Caco-2 (cell line): Measurements from ENCODE around the gene DSCAM. TPM values are rescaled to one million over a fixed set of nuclear protein-coding genes. Genes with fewer than 3 reads are reported as not detected.

ENCODE experiments used
- BruUV-seq: library from RNA; stranded (reverse); fragments of 400-500 nt; replicated peaks from 2 replicates; lab custom pipeline; 2021; lab: Mats Ljungman, UMichigan
- CTCF ChIA-PET: fragments of 300-600 bp; sonication (Branson Sonifier 250); formaldehyde crosslinking; loops from one replicate; lab custom pipeline; 2022; ENCODE audit warnings: antibody characterized with exemption; lab: Charles Lee
- POLR2A ChIA-PET: fragments of 300-600 bp; sonication (Branson Sonifier 250); formaldehyde crosslinking; loops from one replicate; lab custom pipeline; 2022; ENCODE audit warnings: antibody characterized with exemption; lab: Charles Lee
- DNase-seq, 2 experiments: peaks; one replicate each; pipeline versions ENCODE4 v3.0.0 to v3.0.0-alpha.2; 2020 to 2022
- H3K27me3 ChIP-seq: replicated peaks from 2 replicates; pipeline ENCODE4 v1.6.0; 2011; ENCODE audit warnings: low read length; ENCODE audit not compliant: control insufficient read depth, insufficient read depth
- H3K36me3 ChIP-seq: 2 replicates; pipeline ENCODE4 v1.5.1; 2011; ENCODE audit warnings: low read length; ENCODE audit not compliant: control insufficient read depth, insufficient read depth
- H3K4me1 ChIP-seq: fragments of 250-450 bp; sonication (Bioruptor Pico); 2 replicates; pipeline ENCODE4 v1.5.1; 2020; ENCODE audit warnings: mild to moderate bottlenecking
- H3K4me3 ChIP-seq: 2 replicates; pipeline ENCODE4 v1.5.1; 2011; ENCODE audit warnings: low read depth, mild to moderate bottlenecking, control low read depth, low read length
- H3K9me3 ChIP-seq: fragments of 250-450 bp; sonication (Bioruptor Pico); 2 replicates; pipeline ENCODE4 v1.5.1; 2020; ENCODE audit warnings: mild to moderate bottlenecking, moderate library complexity
- H3K27ac Mint-ChIP-seq: one replicate; pipeline ENCODE4 v1.8.0; 2022; ENCODE audit warnings: mixed read lengths; ENCODE audit not compliant: unreplicated experiment
- H3K27me3 Mint-ChIP-seq: one replicate; pipeline ENCODE4 v1.8.0; 2022; ENCODE audit warnings: mixed read lengths; ENCODE audit not compliant: insufficient read depth, unreplicated experiment
- H3K36me3 Mint-ChIP-seq: one replicate; pipeline ENCODE4 v1.8.0; 2022; ENCODE audit warnings: mild to moderate bottlenecking, mixed read lengths; ENCODE audit not compliant: insufficient read depth, unreplicated experiment
- H3K4me1 Mint-ChIP-seq: one replicate; pipeline ENCODE4 v1.8.0; 2022; ENCODE audit warnings: low read depth, mixed read lengths; ENCODE audit not compliant: unreplicated experiment
- H3K4me3 Mint-ChIP-seq: one replicate; pipeline ENCODE4 v1.8.0; 2022; ENCODE audit warnings: mild to moderate bottlenecking, moderate library complexity, mixed read lengths; ENCODE audit not compliant: unreplicated experiment
- H3K9me3 Mint-ChIP-seq: one replicate; pipeline ENCODE4 v1.8.0; 2022; ENCODE audit warnings: mixed read lengths; ENCODE audit not compliant: unreplicated experiment
- CTCF ChIP-seq, 2 experiments: fragments of 200-600 bp in 1 of 2; IDR thresholded peaks; 1 replicate in 1 of 2; 2 replicates in 1 of 2; pipeline versions ENCODE4 v1.5.1 to v1.8.0; 2011 to 2022; ENCODE audit warnings: antibody characterized with exemption in 1 of 2, control low read depth in 1 of 2, inconsistent platforms in 1 of 2, low read depth in 1 of 2, low read length in 1 of 2, mild to moderate bottlenecking in 1 of 2, moderate library complexity in 1 of 2; ENCODE audit not compliant: insufficient read depth in 1 of 2, severe bottlenecking in 1 of 2, unreplicated experiment in 1 of 2
- intact Hi-C: fragments of 100-400 bp; cut with micrococcal nuclease; formaldehyde crosslinking; loops from one replicate; pipeline ENCODE4 v1.10.0; 2022; ENCODE audit not compliant: unreplicated experiment
- total RNA-seq: library from RNA; stranded (reverse); gene quantifications from 2 replicates; pipeline ENCODE4 v1.2.3, GENCODE V29; 2022

Gene DSCAM
- total RNA-seq, 1 experiment from 2014 or later: not detected

GRCh38 chr21:40769231-40769630 lies 77.7 kb downstream of the DSCAM start:
- no peak for DNase-seq
- ChIA-PET POLR2A (no interaction called here), CTCF (no interaction called here)
- Histone ChIP-seq H3K9me3 (no peaks in the 10 kb centered on the region), H3K36me3 (no peaks in the 10 kb centered on the region), H3K4me1 (no peaks in the 10 kb centered on the region), H3K4me3 (no peak overlapping the region), H3K27me3 (no peaks in the 10 kb centered on the region)
- TF ChIP-seq CTCF (IDR thresholded peaks at IDR 0.05; ENCODE audit: insufficient read depth in 1 of 2, low read depth in 1 of 2, low read length in 1 of 2, severe bottlenecking in 1 of 2, unreplicated experiment in 1 of 2): no peak
- no TSS peak for BruUV-seq
- no peaks in the 10 kb centered on the region for H3K9me3 Mint-ChIP-seq
- intact Hi-C loops: no loop called here
- no peaks in the 10 kb centered on the region for H3K36me3 Mint-ChIP-seq
- no peak overlapping the region for H3K27ac Mint-ChIP-seq
- no peak overlapping the region for H3K4me3 Mint-ChIP-seq
- no peaks in the 10 kb centered on the region for H3K4me1 Mint-ChIP-seq
- H3K27me3 Mint-ChIP-seq: peaks cover 25% of the 10 kb centered on the region

DNA sequence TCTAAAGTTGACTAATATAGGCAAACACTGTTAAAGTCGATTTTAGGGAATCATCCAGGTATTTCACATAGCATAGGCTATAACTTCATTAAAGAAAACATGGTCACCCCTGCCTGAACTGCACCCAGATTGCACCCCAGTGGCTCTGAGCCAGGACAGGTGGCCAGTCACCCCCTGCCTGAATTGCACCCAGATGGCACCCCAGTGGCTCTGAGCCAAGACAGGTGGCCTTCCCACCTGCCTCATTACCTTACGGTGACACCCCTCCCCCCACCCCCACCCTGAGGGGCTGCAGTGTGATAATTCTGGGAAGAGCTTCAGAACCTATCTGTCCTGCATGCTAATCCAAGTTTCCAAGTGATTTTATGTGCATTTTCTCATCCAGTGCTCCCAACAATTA lies 78.9 kb downstream of the DSCAM start:
- H3K9me3 ChIP-seq: no peaks in the 10 kb centered on the region
- no peaks in the 10 kb centered on the region for H3K9me3 Mint-ChIP-seq
- H3K4me3 ChIP-seq: no peak overlapping the region

DNA sequence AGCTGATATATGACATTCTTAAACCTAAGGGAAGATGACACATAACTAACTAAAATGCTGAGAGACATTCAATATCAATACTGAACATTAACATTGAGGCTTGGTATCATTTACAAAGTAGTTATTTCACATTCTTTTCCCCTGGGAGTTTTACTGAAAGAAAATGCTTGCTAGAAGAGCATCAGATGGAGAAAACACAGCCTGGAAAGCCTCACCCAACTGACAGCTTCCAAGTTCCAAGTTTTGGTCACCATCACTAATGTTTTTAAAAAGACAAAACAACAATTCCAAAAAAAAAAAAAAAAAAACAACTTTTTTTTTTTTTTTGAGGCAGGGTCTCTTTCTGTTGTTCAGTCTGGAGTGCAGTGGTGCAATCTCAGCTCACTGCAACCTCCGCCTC lies 80.6 kb downstream of the DSCAM start:
- no peaks in the 10 kb centered on the region for H3K36me3 Mint-ChIP-seq

More for the DNA sequence above, 78.9 kb downstream of the DSCAM start:
- ChIA-PET CTCF (no interaction called here), POLR2A (no interaction called here)
- Mint-ChIP-seq H3K4me3 (no peak overlapping the region), H3K27me3 (peaks cover 21% of the 10 kb centered on the region), H3K27ac (no peak overlapping the region), H3K36me3 (no peaks in the 10 kb centered on the region), H3K4me1 (no peaks in the 10 kb centered on the region)
- no peak for TF ChIP-seq CTCF (IDR thresholded peaks at IDR 0.05; ENCODE audit: insufficient read depth in 1 of 2, low read depth in 1 of 2, low read length in 1 of 2, severe bottlenecking in 1 of 2, unreplicated experiment in 1 of 2)
- no peaks in the 10 kb centered on the region for H3K4me1 ChIP-seq
- intact Hi-C loops: no loop called here
- no peak for DNase-seq
- no peaks in the 10 kb centered on the region for H3K27me3 ChIP-seq
- no peaks in the 10 kb centered on the region for H3K36me3 ChIP-seq
- no TSS peak for BruUV-seq

More for the DNA sequence above, 80.6 kb downstream of the DSCAM start:
- POLR2A ChIA-PET: no interaction called here
- Histone ChIP-seq H3K36me3 (no peaks in the 10 kb centered on the region), H3K4me1 (no peaks in the 10 kb centered on the region), H3K9me3 (no peaks in the 10 kb centered on the region), H3K4me3 (no peak overlapping the region), H3K27me3 (no peaks in the 10 kb centered on the region)
- no peaks in the 10 kb centered on the region for H3K4me1 Mint-ChIP-seq
- H3K4me3 Mint-ChIP-seq: no peak overlapping the region
- TF ChIP-seq CTCF (IDR thresholded peaks at IDR 0.05; ENCODE audit: insufficient read depth in 1 of 2, low read depth in 1 of 2, low read length in 1 of 2, severe bottlenecking in 1 of 2, unreplicated experiment in 1 of 2): no peak
- no peaks in the 10 kb centered on the region for H3K9me3 Mint-ChIP-seq
- no peak overlapping the region for H3K27ac Mint-ChIP-seq
- H3K27me3 Mint-ChIP-seq: peaks cover 15% of the 10 kb centered on the region
- CTCF ChIA-PET: no interaction called here
- intact Hi-C loops: no loop called here
- DNase-seq: no peak
- no TSS peak for BruUV-seq
